B cell (primary cell): Measurements from ENCODE around the gene IDH3A. TPM values are rescaled to one million over a fixed set of nuclear protein-coding genes. Genes with fewer than 3 reads are reported as not detected.
"Not testable (repeated sequence)": the region's sequence is repeated elsewhere in the genome, so short reads cannot be mapped to it uniquely, and the experiment has no call there.

Source experiments
- ATAC-seq: fragments of 200-7000 bp; cut with Tn5 transposase; one replicate; pipeline ENCODE4 v1.10.0; 2021; ENCODE audit warnings: low read depth, mild to moderate bottlenecking, moderate number of reproducible peaks, moderate library complexity
- CTCF ChIA-PET: fragments of 350-600 bp; sonication (Branson Sonifier 250); formaldehyde crosslinking; loops from one replicate; lab custom pipeline; 2021; ENCODE audit warnings: antibody characterized with exemption, inconsistent platforms; lab: Charles Lee
- POLR2A ChIA-PET: fragments of 350-600 bp; sonication (Branson Sonifier 250); formaldehyde crosslinking; loops from one replicate; lab custom pipeline; 2021; ENCODE audit warnings: antibody characterized with exemption; lab: Charles Lee
- DNase-seq: peaks from one replicate; pipeline ENCODE4 v3.0.0; 2013
- H2AFZ ChIP-seq: 2 replicates; pipeline ENCODE4 v1.6.1; 2012; ENCODE audit warnings: mild to moderate bottlenecking, low read depth, low read length; ENCODE audit not compliant: insufficient read depth, poor library complexity, severe bottlenecking
- H3K27ac ChIP-seq, 2 donors: 1 replicate in 1 of 2; 2 replicates in 1 of 2; pipeline ENCODE4 v1.5.1; 2012 to 2013; ENCODE audit warnings: low read length in 2 of 2, mild to moderate bottlenecking in 2 of 2, moderate library complexity in 1 of 2
- H3K27me3 ChIP-seq, 4 experiments: fragments of 200-600 bp in 1 of 4; sonication (generic) in 1 of 4; replicated peaks in 1 of 4; 1 replicate in 2 of 4; 2 replicates in 2 of 4; pipeline versions ENCODE4 v1.6.1 to v1.7.0; 2013 to 2016; ENCODE audit warnings: low read length in 3 of 4, mild to moderate bottlenecking in 2 of 4, mixed read lengths in 1 of 4, moderate library complexity in 1 of 4; ENCODE audit not compliant: insufficient read depth in 4 of 4, control insufficient read depth in 3 of 4; ENCODE audit errors: control extremely low read depth in 1 of 4
- H3K36me3 ChIP-seq, 2 experiments: replicated peaks in 1 of 2; 1 replicate in 1 of 2; 2 replicates in 1 of 2; pipeline versions ENCODE4 v1.6.1 to v1.7.1; 2013; ENCODE audit warnings: low read length in 1 of 2; ENCODE audit not compliant: insufficient read depth in 2 of 2, control insufficient read depth in 1 of 2; ENCODE audit errors: control extremely low read depth in 1 of 2, extremely low read depth in 1 of 2
- H3K4me1 ChIP-seq, 2 donors: fragments of 200-600 bp in 1 of 2; sonication (generic) in 1 of 2; 1 replicate in 1 of 2; 2 replicates in 1 of 2; pipeline versions ENCODE4 v1.5.1 to v1.6.1; 2013 to 2017; ENCODE audit warnings: low read length in 2 of 2; ENCODE audit not compliant: control insufficient read depth in 2 of 2, insufficient read depth in 2 of 2
- H3K4me2 ChIP-seq: replicated peaks from 2 replicates; pipeline ENCODE3; 2012; ENCODE audit warnings: mild to moderate bottlenecking, low read depth, low read length; ENCODE audit not compliant: poor library complexity, severe bottlenecking
- H3K4me3 ChIP-seq, 5 experiments: fragments of 200-600 bp in 1 of 5; sonication (generic) in 1 of 5; 1 replicate in 3 of 5; 2 replicates in 2 of 5; pipeline versions ENCODE4 v1.5.1 to v1.7.0; 2011 to 2016; ENCODE audit warnings: low read length in 4 of 5, mild to moderate bottlenecking in 4 of 5, low read depth in 2 of 5, control low read depth in 1 of 5, moderate library complexity in 1 of 5; ENCODE audit not compliant: insufficient read depth in 1 of 5; ENCODE audit errors: control extremely low read depth in 1 of 5, extremely low read depth in 1 of 5
- H3K79me2 ChIP-seq: fragments of 200-600 bp; sonication (generic); one replicate; pipeline ENCODE4 v1.6.0; 2016; ENCODE audit warnings: low read length; ENCODE audit not compliant: control insufficient read depth, insufficient read depth
- H3K9ac ChIP-seq: fragments of 200-600 bp; sonication (generic); 2 replicates; pipeline ENCODE4 v1.6.1; 2017; ENCODE audit warnings: mild to moderate bottlenecking, low read length, moderate library complexity
- H3K9me3 ChIP-seq, 3 donors: one replicate each; pipeline versions ENCODE4 v1.6.1 to v1.7.1; 2013; ENCODE audit warnings: low read length in 2 of 3; ENCODE audit not compliant: control insufficient read depth in 2 of 3, insufficient read depth in 1 of 3; ENCODE audit errors: control extremely low read depth in 1 of 3
- H4K20me1 ChIP-seq: 2 replicates; pipeline ENCODE4 v1.6.0; 2012; ENCODE audit warnings: mild to moderate bottlenecking, low read length; ENCODE audit not compliant: insufficient read depth, control insufficient read depth, poor library complexity, severe bottlenecking
- H3K27ac Mint-ChIP-seq: one replicate; pipeline ENCODE4 v1.8.0; 2021; ENCODE audit warnings: mixed read lengths
- H3K27me3 Mint-ChIP-seq: one replicate; pipeline ENCODE4 v1.8.0; 2021; ENCODE audit warnings: mixed read lengths
- H3K4me1 Mint-ChIP-seq: one replicate; pipeline ENCODE4 v1.8.0; 2021; ENCODE audit warnings: mixed read lengths
- H3K4me3 Mint-ChIP-seq: one replicate; pipeline ENCODE4 v1.8.0; 2021; ENCODE audit warnings: mixed read lengths
- H3K9me3 Mint-ChIP-seq: one replicate; pipeline ENCODE4 v1.8.0; 2022; ENCODE audit warnings: mixed read lengths; ENCODE audit not compliant: insufficient read depth
- CTCF ChIP-seq: fragments of 200-600 bp; IDR thresholded peaks from one replicate; pipeline ENCODE4 v1.8.0; 2022; ENCODE audit warnings: antibody characterized with exemption, mild to moderate bottlenecking
- EZH2 ChIP-seq: IDR thresholded peaks from 2 replicates; pipeline ENCODE4 v1.6.1; 2012; ENCODE audit warnings: borderline replicate concordance, low read depth, mild to moderate bottlenecking, moderate library complexity, low read length; ENCODE audit not compliant: insufficient read depth, poor library complexity, severe bottlenecking
- WGBS: methylation state at CpG from one replicate; pipeline ENCODE4 v1.1.5; 2013; ENCODE audit warnings: missing lambda C conversion rate; ENCODE audit not compliant: insufficient coverage; 5-methylcytosine and 5-hydroxymethylcytosine counted together
- intact Hi-C: fragments of 100-400 bp; cut with micrococcal nuclease; formaldehyde crosslinking; loops from one replicate; pipeline ENCODE4 v1.10.0; 2022
- polyA plus RNA-seq: library from polyadenylated mRNA; depleted of rRNA; stranded (reverse); fragments of >200 nt; gene quantifications from 2 replicates; pipeline ENCODE4 v1.2.3, GENCODE V29; 2012
- total RNA-seq, 2 donors: library from RNA; stranded (reverse); fragments of 120-200 nt in 1 of 2; gene quantifications; 1 replicate in 1 of 2; 2 replicates in 1 of 2; pipeline versions ENCODE4 v1.2.3 to v1.2.4, GENCODE V29; 2013 to 2022

Gene IDH3A
- total and polyA plus RNA-seq, 2 donors (not counting 1 experiment from before 2014, with no cell fraction given) = 39.7 to 71.7 TPM

- H3K4me3 Mint-ChIP-seq = peak overlapping the region; percentile 98
- H3K9me3 Mint-ChIP-seq = no peaks in the 10 kb centered on the region
- Histone ChIP-seq H3K27me3 (no peaks in the 10 kb centered on the region), H3K9ac (peak overlapping the region; percentile 96), H3K4me1 (peaks cover 20 to 25% of the 10 kb centered on the region in 2 donors), H3K4me2 (peak overlapping the region; percentile 85), H3K36me3 (peaks cover 0 to 2% of the 10 kb centered on the region in 2 experiments), H3K27ac (peak overlapping the region in 1 of 2 donors; percentile 81), H4K20me1 (no peaks in the 10 kb centered on the region), H3K9me3 (no peaks in the 10 kb centered on the region), H2AFZ (peak overlapping the region; percentile 85), H3K4me3 (peak overlapping the region; percentile 56 to 82 (median 65)), H3K79me2 (peaks cover 69% of the 10 kb centered on the region)
- 10% methylated on average over 16 of the region's 20 CpGs for WGBS
- peaks cover 43% of the 10 kb centered on the region for H3K4me1 Mint-ChIP-seq
- no peak for TF ChIP-seq EZH2
- TF ChIP-seq CTCF = no peak
- intact Hi-C loops = loop anchor here (1.0 to 10.0 kb wide), 5 partner anchors 19 to 725 kb away; partner anchors contain the start of genes CIB2, HMG20A, IREB2 and PEAK1
- no peak for ATAC-seq
- no peaks in the 10 kb centered on the region for H3K27me3 Mint-ChIP-seq
- no peak for DNase-seq
- H3K27ac Mint-ChIP-seq = peak overlapping the region; percentile 89
- ChIA-PET POLR2A (interaction anchor here (1.2 to 1.3 kb wide), 2 partner anchors 24 to 45 kb away, joined by 3 to 5 read pairs; no protein-coding TSS in a partner anchor), CTCF (interaction anchor here (0.9 to 5.7 kb wide), 6 partner anchors 19 to 44 kb away, joined by 3 to 38 read pairs (median 4); partner anchors contain the start of gene CIB2)
These were observed 916 bp downstream of the IDH3A start for GRCh38 chr15:78149805-78150751.

- peaks cover 43% of the 10 kb centered on the region for H3K4me1 Mint-ChIP-seq
- intact Hi-C loops = loop anchor here (10.0 kb wide), 1 partner anchor 726 kb away; the partner anchor contains the start of genes HMG20A and PEAK1
- H3K4me1 ChIP-seq = peaks cover 20 to 25% of the 10 kb centered on the region in 2 donors
- H3K36me3 ChIP-seq, H3K9me3 Mint-ChIP-seq, H3K4me3 ChIP-seq, ATAC-seq, POLR2A ChIA-PET, DNase-seq, H2AFZ ChIP-seq, H3K9ac ChIP-seq, H3K27me3 ChIP-seq, H4K20me1 ChIP-seq, H3K27ac ChIP-seq, H3K9me3 ChIP-seq, H3K27me3 Mint-ChIP-seq: not testable (repeated sequence)
- peak overlapping the region; percentile 59 for H3K27ac Mint-ChIP-seq
- peak overlapping the region; percentile 85 for H3K4me2 ChIP-seq
- peaks cover 72% of the 10 kb centered on the region for H3K79me2 ChIP-seq
- peak overlapping the region; percentile 98 for H3K4me3 Mint-ChIP-seq
- CTCF ChIA-PET = interaction anchor here (1.0 to 5.7 kb wide), 2 partner anchors 23 to 43 kb away, joined by 4 to 38 read pairs; no protein-coding TSS in a partner anchor
- 92% methylated on average over 3 of the region's 8 CpGs for WGBS
These were observed 1.9 kb downstream of the IDH3A start for GRCh38 chr15:78151075-78151474.
